Esophagus squamous epithelium (tissue), 4 donors: Measurements from ENCODE around the gene DLGAP1.

ENCODE experiments used
- POLR2A ChIP-seq, 4 donors: fragments of 450-650 bp; IDR thresholded peaks; one replicate each; pipeline ENCODE4 v1.6.1; 2017; ENCODE audit warnings: antibody characterized with exemption in 4 of 4, mild to moderate bottlenecking in 4 of 4, moderate library complexity in 3 of 4
- TF ChIP-seq, protein P1 (sequence below), 6 experiments: fragments of 450-650 bp in 4 of 6; fragments of 200-600 bp in 2 of 6; sonication (generic) in 2 of 6; IDR thresholded peaks; one replicate each; pipeline ENCODE4 v1.5.1; 2016 to 2019; ENCODE audit warnings: antibody characterized with exemption in 6 of 6, mild to moderate bottlenecking in 4 of 6, moderate library complexity in 4 of 6

DNA sequence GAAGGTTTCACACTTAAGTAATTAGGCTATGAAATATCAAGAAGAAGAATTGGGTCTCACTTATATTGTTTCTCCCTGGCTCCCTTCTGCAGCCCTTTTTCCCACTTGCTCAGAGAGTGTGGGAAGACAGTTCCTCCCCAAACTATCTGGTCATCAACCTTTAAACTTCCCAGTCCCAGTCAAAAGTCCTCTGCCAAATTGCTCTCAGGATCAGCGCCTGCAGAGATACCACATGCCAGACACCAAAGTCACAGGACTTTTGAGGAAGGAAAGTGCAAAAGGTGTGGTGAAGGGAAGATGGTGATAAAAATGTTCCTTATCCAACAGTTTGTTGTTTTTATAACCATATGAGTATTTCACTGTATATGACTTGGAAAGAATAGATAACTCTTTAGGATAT lies 51.3 kb downstream of the DLGAP1 start:
- TF ChIP-seq, protein P1, sequence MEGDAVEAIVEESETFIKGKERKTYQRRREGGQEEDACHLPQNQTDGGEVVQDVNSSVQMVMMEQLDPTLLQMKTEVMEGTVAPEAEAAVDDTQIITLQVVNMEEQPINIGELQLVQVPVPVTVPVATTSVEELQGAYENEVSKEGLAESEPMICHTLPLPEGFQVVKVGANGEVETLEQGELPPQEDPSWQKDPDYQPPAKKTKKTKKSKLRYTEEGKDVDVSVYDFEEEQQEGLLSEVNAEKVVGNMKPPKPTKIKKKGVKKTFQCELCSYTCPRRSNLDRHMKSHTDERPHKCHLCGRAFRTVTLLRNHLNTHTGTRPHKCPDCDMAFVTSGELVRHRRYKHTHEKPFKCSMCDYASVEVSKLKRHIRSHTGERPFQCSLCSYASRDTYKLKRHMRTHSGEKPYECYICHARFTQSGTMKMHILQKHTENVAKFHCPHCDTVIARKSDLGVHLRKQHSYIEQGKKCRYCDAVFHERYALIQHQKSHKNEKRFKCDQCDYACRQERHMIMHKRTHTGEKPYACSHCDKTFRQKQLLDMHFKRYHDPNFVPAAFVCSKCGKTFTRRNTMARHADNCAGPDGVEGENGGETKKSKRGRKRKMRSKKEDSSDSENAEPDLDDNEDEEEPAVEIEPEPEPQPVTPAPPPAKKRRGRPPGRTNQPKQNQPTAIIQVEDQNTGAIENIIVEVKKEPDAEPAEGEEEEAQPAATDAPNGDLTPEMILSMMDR (IDR thresholded peaks at IDR 0.05), result no peak
- TF ChIP-seq POLR2A (IDR thresholded peaks at IDR 0.05), result no peak
